GM19193 (cell line): Measurements from ENCODE around the gene TMEM30B.

Experiments
- POLR2A ChIP-seq: IDR thresholded peaks from 4 replicates; pipeline ENCODE4 v1.6.1; 2011; ENCODE audit not compliant: insufficient read depth, insufficient read length; ENCODE audit errors: extremely low read depth

TMEM30B gene

GRCh38 chr14:61231810-61232209 lies 49.3 kb downstream of the TMEM30B start:
- TF ChIP-seq POLR2A, result no peak

- TF ChIP-seq POLR2A, result no peak
Measured at GRCh38 chr14:61229981-61230380, 51.2 kb downstream of the TMEM30B start.

DNA sequence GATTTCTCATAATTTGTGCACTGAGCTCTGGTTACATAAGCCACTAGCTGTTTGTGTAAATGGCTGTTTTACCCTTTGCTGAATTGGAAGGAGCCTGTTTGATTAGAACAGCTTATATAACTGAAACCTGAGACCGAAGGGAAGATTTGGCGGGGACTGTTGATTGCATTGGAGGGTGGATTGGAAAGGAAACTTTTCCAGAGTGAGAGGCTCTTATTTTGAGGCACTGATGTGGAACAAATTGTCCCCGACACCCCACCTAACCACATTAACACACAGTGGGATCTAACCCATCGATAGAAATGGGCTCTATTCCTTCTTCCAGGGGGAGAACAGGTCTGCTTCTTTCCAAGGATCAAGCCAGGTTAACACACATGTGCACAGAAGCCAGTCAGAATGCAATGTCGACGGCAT lies 51.7 kb downstream of the TMEM30B start:
- TF ChIP-seq POLR2A, result no peak

DNA sequence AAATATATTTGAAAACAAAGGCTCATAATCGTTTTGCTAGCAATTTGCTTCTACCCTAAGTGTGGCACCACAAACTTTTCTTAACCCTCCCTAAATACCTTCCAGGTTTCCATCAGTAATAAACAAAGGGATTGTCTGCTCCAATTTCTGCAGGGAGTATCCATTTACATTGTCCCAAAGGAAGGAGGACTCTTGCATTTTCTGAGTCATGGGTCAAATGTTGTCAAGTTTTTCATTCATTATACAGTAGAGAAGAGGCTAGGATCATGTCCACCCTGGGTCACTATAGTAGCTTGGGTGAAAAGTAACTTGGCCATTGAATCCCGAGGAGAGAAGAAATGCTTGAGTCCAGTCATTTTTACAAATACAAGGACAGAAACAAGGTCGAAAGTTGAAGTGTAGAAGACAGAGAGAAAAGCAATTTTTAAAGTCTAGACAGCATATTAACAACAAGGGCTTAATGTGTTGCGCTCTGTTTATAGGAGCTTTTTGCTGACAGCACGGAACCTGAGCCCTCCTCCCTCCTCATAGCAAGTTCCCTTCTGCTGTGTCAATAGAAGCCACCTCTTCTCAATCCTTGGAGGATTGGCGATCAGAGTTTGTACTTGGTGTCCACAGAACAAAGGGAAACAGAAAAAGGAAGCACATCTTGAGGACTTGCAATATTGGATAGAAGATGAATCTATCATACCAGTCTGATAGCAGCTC lies 53.1 kb downstream of the TMEM30B start:
- TF ChIP-seq POLR2A, result no peak
